Spinal cord (tissue), 10 donors: ENCODE measurements around the gene SLC7A5. TPM values are rescaled to one million over a fixed set of nuclear protein-coding genes. Genes with fewer than 3 reads are reported as not detected.
"Not testable (repeated sequence)": the region's sequence is repeated elsewhere in the genome, so short reads cannot be mapped to it uniquely, and the experiment has no call there.

Experiments used
- DNase-seq, 6 donors: peaks; one replicate each; pipeline versions ENCODE4 v3.0.0 to v3.0.0-alpha.2; 2013 to 2015; ENCODE audit warnings: low spot score in 6 of 6, low read depth in 4 of 6
- H3K27ac ChIP-seq: one replicate; pipeline ENCODE4 v1.5.1; 2013; ENCODE audit warnings: low read depth, low read length, control low read depth
- H3K27me3 ChIP-seq: one replicate; pipeline ENCODE4 v1.6.1; 2013; ENCODE audit warnings: low read length; ENCODE audit not compliant: control insufficient read depth, insufficient read depth
- H3K36me3 ChIP-seq: one replicate; pipeline ENCODE4 v1.6.1; 2013; ENCODE audit warnings: low read length; ENCODE audit not compliant: control insufficient read depth, insufficient read depth
- H3K4me1 ChIP-seq: one replicate; pipeline ENCODE4 v1.6.1; 2013; ENCODE audit warnings: low read length; ENCODE audit not compliant: control insufficient read depth, insufficient read depth
- H3K4me3 ChIP-seq: one replicate; pipeline ENCODE4 v1.5.1; 2013; ENCODE audit warnings: low read depth, low read length, control low read depth
- H3K9me3 ChIP-seq: one replicate; pipeline ENCODE4 v1.6.1; 2013; ENCODE audit warnings: low read length; ENCODE audit not compliant: control insufficient read depth, insufficient read depth
- whole genome bisulfite sequencing: methylation state at CpG from one replicate; pipeline ENCODE4 v1.1.5; 2013; ENCODE audit warnings: missing lambda C conversion rate; ENCODE audit not compliant: insufficient coverage; 5-methylcytosine and 5-hydroxymethylcytosine counted together
- polyA plus RNA-seq, 2 donors: library from polyadenylated mRNA; unstranded; fragments of 120-200 nt; gene quantifications; one replicate each; pipeline ENCODE4 v1.2.1, GENCODE V29; 2013; ENCODE audit not compliant: insufficient read length in 2 of 2
- total RNA-seq, 2 donors: library from RNA; depleted of rRNA in 1 of 2; stranded (reverse); fragments of 120-200 nt in 1 of 2; fragments of >200 nt in 1 of 2; gene quantifications; one replicate each; pipeline versions ENCODE4 v1.2.3 to v1.2.4, GENCODE V29; 2013 to 2014
- donor health status: healthy.

SLC7A5 gene
- total and polyA plus RNA-seq, 4 donors = 16.6 to 112 (median 65.4) TPM

DNA sequence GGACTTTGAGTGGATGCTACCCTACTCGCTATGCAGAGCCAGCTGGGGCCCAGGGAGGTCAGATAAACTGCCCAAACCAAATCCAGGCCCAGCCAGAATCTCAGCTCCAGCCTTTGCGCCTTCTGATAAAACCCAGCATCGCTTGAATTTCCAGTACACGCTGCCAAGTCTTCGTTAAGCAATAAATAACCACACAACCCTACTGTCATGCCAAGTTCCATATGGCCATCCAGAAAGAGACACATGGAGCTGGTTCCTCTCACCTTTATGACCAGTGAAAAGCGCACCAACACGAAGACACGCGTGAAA lies 6.0 kb downstream of the SLC7A5 start:
- DNase-seq, H3K27me3 ChIP-seq, H3K9me3 ChIP-seq, H3K4me3 ChIP-seq, H3K27ac ChIP-seq: not testable (repeated sequence)
- WGBS = 75% methylated on average over 9 of the region's 9 CpGs
- H3K4me1 ChIP-seq = peaks cover 37% of the 10 kb centered on the region
- peaks cover 16% of the 10 kb centered on the region for H3K36me3 ChIP-seq

- not testable (repeated sequence) for H3K27me3 ChIP-seq, H3K9me3 ChIP-seq, H3K27ac ChIP-seq, DNase-seq, H3K4me3 ChIP-seq
- Histone ChIP-seq H3K4me1 (peaks cover 37% of the 10 kb centered on the region), H3K36me3 (peaks cover 16% of the 10 kb centered on the region)
- WGBS = 94% methylated on average over 17 of the region's 26 CpGs
Observed at GRCh38 chr16:87862597-87863326, 6.5 kb downstream of the SLC7A5 start.

DNA sequence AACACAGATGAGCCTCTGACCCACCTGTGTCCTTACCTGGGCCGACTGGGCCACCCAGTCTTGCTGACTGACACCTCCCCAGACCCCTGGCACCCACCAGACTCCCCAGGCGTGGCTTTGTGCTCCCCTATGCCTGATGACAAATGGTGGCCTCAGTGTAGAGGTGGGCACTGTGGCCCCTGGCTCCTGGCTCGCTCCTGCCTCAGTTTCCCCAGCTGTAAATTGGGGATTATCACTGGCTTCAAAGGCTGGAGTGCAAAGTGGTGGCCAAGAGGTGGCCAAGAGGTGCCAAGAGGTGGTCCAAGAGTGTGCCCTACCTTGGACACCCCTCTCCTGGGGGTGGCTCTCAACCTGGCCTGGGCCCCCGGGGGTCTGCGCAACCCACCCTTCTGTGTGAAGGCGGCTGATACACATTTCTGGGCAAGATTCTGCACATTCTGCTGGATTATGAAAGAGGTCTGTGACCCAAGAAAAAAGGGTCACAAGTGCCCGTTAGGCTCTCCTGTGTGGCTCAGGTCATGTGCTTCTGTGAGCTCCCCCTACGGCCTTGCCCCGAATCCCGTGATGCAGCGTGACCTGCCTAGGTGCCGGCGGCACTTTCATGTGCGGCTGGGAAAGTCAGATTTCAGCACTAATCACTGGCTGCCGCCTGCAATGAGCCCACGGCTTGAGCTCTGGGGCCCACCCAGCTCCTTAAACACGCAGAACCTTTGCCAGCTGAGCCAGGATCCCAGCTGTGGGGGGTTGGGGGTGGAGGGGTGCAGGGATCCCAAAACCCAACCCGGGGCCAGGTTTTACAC lies 7.8 kb downstream of the SLC7A5 start:
- not testable (repeated sequence) for H3K4me3 ChIP-seq, H3K27me3 ChIP-seq, H3K9me3 ChIP-seq, DNase-seq, H3K27ac ChIP-seq
- 81% methylated on average over 16 of the region's 18 CpGs for WGBS
- peaks cover 16% of the 10 kb centered on the region for H3K36me3 ChIP-seq
- peaks cover 28% of the 10 kb centered on the region for H3K4me1 ChIP-seq

DNA sequence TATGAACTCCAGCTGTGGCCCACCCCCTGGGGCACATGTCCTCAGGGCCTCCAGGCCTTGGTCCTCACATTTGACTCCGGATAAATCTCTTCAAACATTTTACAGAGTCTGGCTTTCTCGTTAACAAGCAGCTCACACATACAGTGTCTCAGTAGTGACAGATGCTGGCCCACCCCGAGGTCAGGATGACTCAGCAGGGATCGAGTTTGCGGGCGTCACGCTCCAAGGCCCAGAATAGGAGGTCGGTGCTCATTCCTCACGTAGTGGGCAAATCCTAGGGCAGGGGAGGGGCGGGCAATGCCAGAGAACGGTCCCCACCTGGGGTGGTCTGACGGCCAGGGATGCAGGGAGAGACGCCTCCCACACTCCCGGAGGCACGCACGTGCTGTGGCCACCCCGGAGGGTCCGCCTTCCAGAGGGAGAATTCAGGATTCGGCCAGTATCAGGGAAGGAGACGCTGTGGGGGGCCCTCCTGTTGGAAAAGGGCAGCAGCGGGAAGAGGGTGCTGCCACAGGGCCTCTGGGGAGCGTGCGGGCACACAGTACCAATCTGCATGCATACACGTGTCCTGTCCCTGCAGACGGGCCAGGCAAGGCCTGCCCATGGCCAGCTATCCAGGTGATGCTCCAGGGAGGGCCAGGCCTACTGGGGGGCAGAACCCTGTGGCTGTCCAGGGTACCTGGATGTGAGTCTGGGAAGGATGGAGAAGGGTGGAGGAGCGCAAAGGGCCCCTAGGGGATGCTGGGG lies 8.6 kb downstream of the SLC7A5 start:
- Histone ChIP-seq H3K36me3 (peaks cover 22% of the 10 kb centered on the region), H3K9me3 (no peaks in the 10 kb centered on the region), H3K27me3 (no peaks in the 10 kb centered on the region), H3K4me1 (peaks cover 36% of the 10 kb centered on the region), H3K27ac (no peak overlapping the region), H3K4me3 (no peak overlapping the region)
- peak in 1 of 6 donors; percentile 55 for DNase-seq
- 37% methylated on average over 25 of the region's 26 CpGs for WGBS

DNA sequence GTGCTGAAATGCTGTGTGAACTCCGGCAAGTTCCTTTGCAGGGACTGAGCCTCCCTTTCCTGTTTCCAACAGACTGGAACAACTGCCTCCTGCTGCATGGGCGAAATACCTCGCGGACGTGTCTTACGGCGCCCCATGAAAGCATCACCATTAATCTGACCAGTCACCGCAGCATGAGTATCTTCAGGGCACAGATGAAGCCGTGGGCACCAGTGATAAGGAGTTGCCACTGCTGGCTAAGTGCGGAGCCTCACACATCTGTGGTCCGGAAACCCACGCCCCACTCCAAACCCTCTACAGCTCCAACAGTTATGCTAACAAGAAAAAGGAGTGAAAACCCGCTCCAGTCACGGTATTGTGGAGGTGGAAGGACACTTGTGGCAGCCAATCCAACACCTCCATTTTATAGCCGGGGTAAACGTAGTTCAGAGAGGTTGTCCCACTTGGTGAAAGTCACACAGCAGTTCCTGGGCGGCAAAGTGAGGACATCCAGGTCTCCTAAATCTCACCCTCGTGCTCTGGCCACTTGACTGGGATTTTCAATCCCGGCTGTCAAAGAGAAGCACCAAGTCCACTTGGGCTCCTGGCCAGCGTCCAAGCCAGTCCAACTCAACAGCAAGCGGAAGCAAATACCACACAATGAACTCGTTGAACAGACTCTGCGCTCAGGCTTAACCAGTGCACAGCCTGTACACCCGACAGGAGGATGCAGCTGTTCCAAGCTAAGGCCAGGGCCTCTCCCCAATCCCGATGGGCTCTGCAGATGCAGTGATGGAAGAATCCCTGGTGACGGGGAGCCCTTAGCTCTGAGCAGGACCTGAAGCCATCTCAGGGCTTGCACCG lies 10.9 kb downstream of the SLC7A5 start:
- H3K4me3 ChIP-seq, H3K9me3 ChIP-seq, H3K27ac ChIP-seq, H3K27me3 ChIP-seq, DNase-seq: not testable (repeated sequence)
- peaks cover 56% of the 10 kb centered on the region for H3K4me1 ChIP-seq
- whole genome bisulfite sequencing = 79% methylated on average over 14 of the region's 27 CpGs
- peaks cover 35% of the 10 kb centered on the region for H3K36me3 ChIP-seq

GRCh38 chr16:87856791-87857228 lies 12.5 kb downstream of the SLC7A5 start:
- Histone ChIP-seq H3K9me3 (no peaks in the 10 kb centered on the region), H3K4me1 (peaks cover 70% of the 10 kb centered on the region), H3K27ac (no peak overlapping the region), H3K4me3 (no peak overlapping the region), H3K27me3 (no peaks in the 10 kb centered on the region), H3K36me3 (peaks cover 38% of the 10 kb centered on the region)
- no peak for DNase-seq
- 72% methylated on average over 12 of the region's 15 CpGs for WGBS

GRCh38 chr16:87855852-87856715 lies 13.2 kb downstream of the SLC7A5 start:
- peaks cover 38% of the 10 kb centered on the region for H3K36me3 ChIP-seq
- no peaks in the 10 kb centered on the region for H3K27me3 ChIP-seq
- H3K4me3 ChIP-seq = peak overlapping the region; percentile 2
- peaks cover 69% of the 10 kb centered on the region for H3K4me1 ChIP-seq
- WGBS = 60% methylated on average over 26 of the region's 26 CpGs
- peak in 1 of 6 donors; percentile 40 for DNase-seq
- H3K9me3 ChIP-seq = no peaks in the 10 kb centered on the region
- no peak overlapping the region for H3K27ac ChIP-seq

DNA sequence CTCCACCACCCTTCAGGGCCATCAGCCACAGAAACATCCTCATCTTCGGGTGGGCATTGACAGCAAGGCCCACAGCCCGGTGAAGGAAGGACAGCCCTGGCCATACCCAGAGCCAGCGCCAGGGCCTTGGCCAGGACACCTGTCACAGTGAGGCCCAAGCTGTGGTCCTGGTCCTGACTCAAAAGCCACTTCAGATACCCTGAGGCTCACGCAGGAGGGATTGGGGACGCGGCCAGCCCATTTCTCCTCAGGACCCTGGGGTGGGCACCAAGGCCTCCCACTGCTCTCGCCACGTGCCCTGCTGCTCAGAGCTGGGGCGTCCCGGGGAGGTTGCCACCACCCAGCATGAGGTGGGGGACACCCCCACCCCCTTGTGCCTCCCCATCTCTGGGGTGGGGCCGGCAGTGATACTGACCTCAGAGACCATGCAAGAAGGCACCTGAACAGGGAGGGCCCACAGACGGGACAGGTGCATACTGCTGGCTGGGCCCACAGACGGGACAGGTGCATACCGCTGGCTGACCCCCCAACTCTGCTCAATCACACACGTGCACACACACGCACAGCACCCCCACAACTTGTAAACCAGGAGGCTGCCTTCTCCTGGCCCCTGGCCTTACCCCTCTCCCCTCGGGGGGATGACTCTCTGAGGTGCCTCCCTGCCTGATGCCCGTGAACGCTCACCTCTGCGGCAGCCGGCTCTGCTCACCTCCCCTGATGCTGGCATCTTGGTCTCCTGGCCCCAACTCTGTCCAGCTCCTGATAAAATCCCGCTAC lies 14.2 kb downstream of the SLC7A5 start:
- Histone ChIP-seq H3K27ac (no peak overlapping the region), H3K9me3 (no peaks in the 10 kb centered on the region), H3K4me1 (peaks cover 67% of the 10 kb centered on the region), H3K4me3 (no peak overlapping the region), H3K36me3 (peaks cover 41% of the 10 kb centered on the region), H3K27me3 (no peaks in the 10 kb centered on the region)
- WGBS = 93% methylated on average over 20 of the region's 22 CpGs
- no peak for DNase-seq
